GM12892 (cell line): ENCODE measurements around the gene ABHD12.

Source experiments
- POLR2A ChIP-seq: IDR thresholded peaks from 2 replicates; pipeline ENCODE4 v1.6.1; 2011; ENCODE audit warnings: low read depth, low read length, control low read depth
- POLR2AphosphoS5 ChIP-seq: IDR thresholded peaks from 2 replicates; pipeline ENCODE4 v1.6.1; 2011; ENCODE audit warnings: low read depth, low read length, control low read depth
- TAF1 ChIP-seq: IDR thresholded peaks from 2 replicates; pipeline ENCODE4 v1.6.1; 2011; ENCODE audit warnings: low read depth, mild to moderate bottlenecking, control low read depth, low read length, borderline replicate concordance

- TF ChIP-seq POLR2A = no peak
- no peak for TF ChIP-seq POLR2AphosphoS5
- TF ChIP-seq TAF1 = no peak
These were observed 75.9 kb downstream of the ABHD12 start for GRCh38 chr20:25314497-25315417.
